Stomach smooth muscle (tissue), 2 donors: ENCODE measurements around the gene MRNIP.
A peak's percentile ranks its signal among the peaks of the same experiment; 100 is the strongest.

Experiments
- H3K27ac ChIP-seq: one replicate; pipeline ENCODE4 v1.7.0; 2013; ENCODE audit warnings: mild to moderate bottlenecking, low read length, inconsistent platforms
- H3K27me3 ChIP-seq, 2 donors: one replicate each; pipeline ENCODE4 v1.7.0; 2013; ENCODE audit warnings: low read length in 2 of 2; ENCODE audit not compliant: insufficient read depth in 2 of 2, control insufficient read depth in 1 of 2
- H3K36me3 ChIP-seq, 2 donors: one replicate each; pipeline ENCODE4 v1.7.0; 2013; ENCODE audit warnings: low read length in 2 of 2; ENCODE audit not compliant: control insufficient read depth in 2 of 2, insufficient read depth in 2 of 2
- H3K4me1 ChIP-seq: one replicate; pipeline ENCODE4 v1.7.0; 2013; ENCODE audit warnings: low read length; ENCODE audit not compliant: control insufficient read depth, insufficient read depth
- H3K4me3 ChIP-seq, 2 donors: one replicate each; pipeline ENCODE4 v1.7.0; 2013; ENCODE audit warnings: low read length in 2 of 2
- H3K9ac ChIP-seq, 2 donors: one replicate each; pipeline ENCODE4 v1.7.0; 2013; ENCODE audit warnings: low read length in 2 of 2, mild to moderate bottlenecking in 1 of 2
- H3K9me3 ChIP-seq, 2 donors: one replicate each; pipeline ENCODE4 v1.7.0; 2013; ENCODE audit warnings: low read length in 2 of 2; ENCODE audit not compliant: control insufficient read depth in 2 of 2
- donor health status: healthy.
- donor health status: Pancreatic carcinoma.

Gene MRNIP

GRCh38 chr5:179862296-179862695 lies 3.7 kb upstream of the MRNIP start:
- no peak overlapping the region for H3K9ac ChIP-seq
- H3K4me3 ChIP-seq, result no peak overlapping the region
- no peaks in the 10 kb centered on the region for H3K27me3 ChIP-seq
- H3K36me3 ChIP-seq, result peaks cover 21 to 37% of the 10 kb centered on the region in 2 donors
- peaks cover 13% of the 10 kb centered on the region for H3K4me1 ChIP-seq
- H3K27ac ChIP-seq, result no peak overlapping the region
- peaks cover 0 to 3% of the 10 kb centered on the region in 2 donors for H3K9me3 ChIP-seq

GRCh38 chr5:179860301-179860700 lies 1.7 kb upstream of the MRNIP start:
- H3K27ac ChIP-seq, result no peak overlapping the region
- peaks cover 14% of the 10 kb centered on the region for H3K4me1 ChIP-seq
- H3K9me3 ChIP-seq, result peaks cover 0 to 3% of the 10 kb centered on the region in 2 donors
- H3K36me3 ChIP-seq, result peaks cover 21 to 28% of the 10 kb centered on the region in 2 donors
- no peaks in the 10 kb centered on the region for H3K27me3 ChIP-seq
- no peak overlapping the region for H3K9ac ChIP-seq
- H3K4me3 ChIP-seq, result no peak overlapping the region

- Histone ChIP-seq H3K4me1 (peaks cover 14% of the 10 kb centered on the region), H3K4me3 (peak overlapping the region; percentile 96 to 97), H3K36me3 (peaks cover 9 to 10% of the 10 kb centered on the region in 2 donors), H3K9ac (peak overlapping the region; percentile 43 to 92), H3K27ac (no peak overlapping the region), H3K27me3 (no peaks in the 10 kb centered on the region), H3K9me3 (peaks cover 0 to 3% of the 10 kb centered on the region in 2 donors)
Measured at GRCh38 chr5:179858241-179858585, 404 bp downstream of the MRNIP start.

- Histone ChIP-seq H3K27ac (no peak overlapping the region), H3K4me3 (no peak overlapping the region), H3K9ac (no peak overlapping the region), H3K4me1 (peaks cover 7% of the 10 kb centered on the region), H3K9me3 (no peaks in the 10 kb centered on the region), H3K36me3 (peaks cover 27 to 29% of the 10 kb centered on the region in 2 donors), H3K27me3 (no peaks in the 10 kb centered on the region)
Measured at GRCh38 chr5:179854356-179854755, 4.3 kb downstream of the MRNIP start.

GRCh38 chr5:179852993-179853547 lies 5.5 kb downstream of the MRNIP start:
- Histone ChIP-seq H3K4me3 (no peak overlapping the region), H3K27ac (no peak overlapping the region), H3K9ac (no peak overlapping the region), H3K27me3 (no peaks in the 10 kb centered on the region), H3K9me3 (no peaks in the 10 kb centered on the region), H3K36me3 (peaks cover 35 to 36% of the 10 kb centered on the region in 2 donors), H3K4me1 (peaks cover 4% of the 10 kb centered on the region)

- Histone ChIP-seq H3K4me1 (peaks cover 2% of the 10 kb centered on the region), H3K27ac (no peak overlapping the region), H3K4me3 (no peak overlapping the region), H3K27me3 (no peaks in the 10 kb centered on the region), H3K9me3 (no peaks in the 10 kb centered on the region), H3K9ac (no peak overlapping the region), H3K36me3 (peaks cover 34 to 48% of the 10 kb centered on the region in 2 donors)
Measured at GRCh38 chr5:179841621-179842020, 17.0 kb downstream of the MRNIP start.

DNA sequence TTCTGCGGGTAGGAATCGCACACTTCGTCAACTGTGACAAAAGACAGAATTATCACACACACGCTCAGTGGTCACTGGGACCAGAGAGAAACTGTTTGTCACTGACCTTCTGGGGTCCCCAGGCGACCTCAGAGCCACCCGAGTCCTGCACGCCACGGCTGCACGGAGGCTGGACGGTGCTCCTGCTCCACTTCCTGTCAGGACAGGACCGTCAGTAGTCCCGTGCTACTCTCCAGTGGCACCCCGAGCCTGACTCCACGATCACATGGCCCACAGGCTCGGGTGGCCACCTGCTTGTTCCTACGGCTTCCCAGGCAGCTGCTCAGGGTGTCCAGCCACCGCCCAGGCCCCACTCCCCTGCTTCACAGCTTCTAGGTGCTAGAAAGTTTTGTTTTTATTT lies 17.9 kb downstream of the MRNIP start:
- no peak overlapping the region for H3K4me3 ChIP-seq
- no peak overlapping the region for H3K27ac ChIP-seq
- peaks cover 7% of the 10 kb centered on the region for H3K4me1 ChIP-seq
- H3K9ac ChIP-seq, result no peak overlapping the region
- H3K36me3 ChIP-seq, result peaks cover 36 to 53% of the 10 kb centered on the region in 2 donors
- no peaks in the 10 kb centered on the region for H3K27me3 ChIP-seq
- no peaks in the 10 kb centered on the region for H3K9me3 ChIP-seq

- Histone ChIP-seq H3K27ac (no peak overlapping the region), H3K9me3 (no peaks in the 10 kb centered on the region), H3K9ac (no peak overlapping the region), H3K27me3 (no peaks in the 10 kb centered on the region), H3K4me1 (peaks cover 7% of the 10 kb centered on the region), H3K4me3 (no peak overlapping the region), H3K36me3 (peaks cover 35 to 53% of the 10 kb centered on the region in 2 donors)
Measured at GRCh38 chr5:179840321-179840720, 18.3 kb downstream of the MRNIP start.

DNA sequence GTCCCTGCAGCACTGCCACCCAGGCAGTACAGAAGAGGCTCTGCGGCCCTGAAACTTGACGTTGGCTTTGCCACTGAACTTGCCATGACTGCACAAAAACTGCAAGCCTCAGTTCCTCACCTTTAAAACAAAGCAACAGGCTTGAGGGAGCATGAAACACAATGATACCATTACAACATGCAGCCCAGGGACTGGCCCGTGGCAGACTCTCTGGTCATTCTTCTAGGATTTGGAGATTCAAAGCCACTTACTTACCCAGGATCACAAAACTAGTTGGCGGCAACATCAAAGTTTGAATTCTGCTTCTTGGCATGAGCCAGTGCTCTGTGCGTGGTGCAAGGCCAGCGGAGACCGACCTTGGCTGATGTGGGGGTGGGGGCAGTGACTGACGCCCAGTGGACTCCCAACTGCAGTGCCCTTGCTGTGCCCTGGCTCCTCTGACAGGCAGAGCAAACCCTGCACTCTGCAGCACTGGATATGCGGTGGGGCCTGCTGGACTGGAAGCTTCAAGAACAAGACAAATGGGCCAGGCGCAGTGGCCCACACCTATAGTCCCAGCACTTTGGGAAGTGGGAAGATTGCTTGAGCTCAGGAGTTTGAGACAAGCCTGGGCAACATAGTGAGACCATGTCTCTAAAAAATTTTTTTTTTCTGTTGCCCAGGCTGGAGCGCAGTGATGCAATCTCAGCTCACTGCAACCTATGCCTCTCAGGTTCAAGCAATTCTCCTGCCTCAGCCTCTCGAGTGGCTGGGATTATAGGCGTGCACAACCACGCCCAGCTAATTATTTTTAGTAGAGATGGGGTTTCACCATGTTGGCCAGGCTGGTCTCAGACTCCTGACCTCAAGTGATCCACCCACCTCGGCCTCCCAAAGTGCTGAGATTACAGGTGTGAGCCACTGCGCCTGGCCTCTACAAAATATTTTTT lies 19.0 kb downstream of the MRNIP start:
- H3K9ac ChIP-seq, result no peak overlapping the region
- peaks cover 7% of the 10 kb centered on the region for H3K4me1 ChIP-seq
- H3K4me3 ChIP-seq, result no peak overlapping the region
- no peak overlapping the region for H3K27ac ChIP-seq
- peaks cover 35 to 53% of the 10 kb centered on the region in 2 donors for H3K36me3 ChIP-seq
- no peaks in the 10 kb centered on the region for H3K27me3 ChIP-seq
- no peaks in the 10 kb centered on the region for H3K9me3 ChIP-seq

DNA sequence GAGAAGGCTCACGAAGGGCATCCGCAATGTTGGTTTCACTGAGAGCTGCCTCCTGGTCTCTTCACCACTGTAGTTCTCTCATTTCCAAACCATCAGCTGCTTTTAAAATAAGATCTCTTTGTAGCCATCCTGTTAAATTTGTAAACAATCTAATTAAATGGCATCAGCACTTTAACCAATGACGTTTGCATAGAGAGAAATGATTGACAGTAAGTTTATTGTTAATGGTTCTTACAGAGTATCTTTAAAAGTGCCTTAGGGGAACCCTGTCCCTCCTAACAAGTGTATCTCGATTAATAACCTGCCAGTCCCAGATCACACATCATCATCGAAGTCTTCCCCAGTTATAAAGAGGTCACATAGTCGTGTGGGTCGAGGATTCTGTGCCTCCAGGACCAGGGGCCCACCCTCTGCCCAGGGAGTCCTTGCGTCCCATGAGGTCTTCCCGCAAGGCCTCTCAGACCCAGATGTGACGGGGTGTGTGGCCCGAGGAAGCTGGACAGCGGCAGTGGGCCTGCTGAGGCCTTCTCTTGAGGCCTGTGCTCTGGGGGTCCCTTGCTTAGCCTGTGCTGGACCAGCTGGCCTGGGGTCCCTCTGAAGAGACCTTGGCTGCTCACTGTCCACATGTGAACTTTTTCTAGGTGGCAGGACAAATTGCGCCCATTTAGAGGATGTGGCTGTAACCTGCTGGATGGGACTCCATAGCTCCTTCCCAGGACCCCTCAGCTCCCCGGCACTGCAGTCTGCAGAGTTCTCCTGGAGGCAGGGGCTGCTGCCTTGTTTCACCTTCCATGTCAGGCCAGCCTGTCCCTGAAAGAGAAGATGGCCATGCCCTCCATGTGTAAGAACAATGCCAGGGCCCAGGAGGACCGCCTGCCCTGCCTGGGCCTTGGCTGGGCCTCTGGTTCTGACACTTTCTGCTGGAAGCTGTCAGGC lies 21.3 kb downstream of the MRNIP start:
- H3K36me3 ChIP-seq, result peaks cover 51 to 60% of the 10 kb centered on the region in 2 donors
- peak overlapping the region; percentile 41 for H3K27ac ChIP-seq
- H3K4me1 ChIP-seq, result peaks cover 7% of the 10 kb centered on the region
- no peak overlapping the region for H3K4me3 ChIP-seq
- no peaks in the 10 kb centered on the region for H3K27me3 ChIP-seq
- no peaks in the 10 kb centered on the region for H3K9me3 ChIP-seq
- no peak overlapping the region for H3K9ac ChIP-seq
